ENCODE data around the gene ARMC7.
A peak's percentile ranks its signal among the peaks of the same experiment; 100 is the strongest.
"Not testable (repeated sequence)": the region's sequence is repeated elsewhere in the genome, so short reads cannot be mapped to it uniquely, and the experiment has no call there.

The ARMC7 gene

GRCh38 chr17:75064460-75064859 is 45.3 kb upstream of the ARMC7 start:
- H3K27ac ChIP-seq = no peak overlapping the region
- H3K4me3 ChIP-seq = no peak overlapping the region
- no peak for DNase-seq (ENCODE audit: low spot score)
- no peak for TF ChIP-seq CTCF (IDR thresholded peaks at IDR 0.05)

- no peak for DNase-seq (ENCODE audit: low spot score)
- Histone ChIP-seq H3K27ac (no peak overlapping the region), H3K4me3 (no peak overlapping the region)
- no peak for TF ChIP-seq CTCF (IDR thresholded peaks at IDR 0.05)
These were observed 44.8 kb upstream of the ARMC7 start for GRCh38 chr17:75064867-75065561.

- no peak overlapping the region for H3K27ac ChIP-seq
- H3K4me3 ChIP-seq = no peak overlapping the region
- no peak for TF ChIP-seq CTCF (IDR thresholded peaks at IDR 0.05)
- DNase-seq (ENCODE audit: low spot score) = no peak
These were observed 44.1 kb upstream of the ARMC7 start for GRCh38 chr17:75065562-75066151.

- no peak for TF ChIP-seq CTCF (IDR thresholded peaks at IDR 0.05)
- H3K4me3 ChIP-seq = no peak overlapping the region
- DNase-seq (ENCODE audit: low spot score) = no peak
- H3K27ac ChIP-seq = no peak overlapping the region
These were observed 41.9 kb upstream of the ARMC7 start for GRCh38 chr17:75067856-75068255.

GRCh38 chr17:75068750-75069149 is 41.0 kb upstream of the ARMC7 start:
- no peak for TF ChIP-seq CTCF (IDR thresholded peaks at IDR 0.05)

GRCh38 chr17:75069783-75070182 is 40.0 kb upstream of the ARMC7 start:
- no peak overlapping the region for H3K4me3 ChIP-seq
- no peak overlapping the region for H3K27ac ChIP-seq
- DNase-seq (ENCODE audit: low spot score) = no peak
- TF ChIP-seq CTCF (IDR thresholded peaks at IDR 0.05) = no peak

More at GRCh38 chr17:75068750-75069149, 41.0 kb upstream of the ARMC7 start:
- DNase-seq (ENCODE audit: low spot score) = no peak
- Histone ChIP-seq H3K27ac (no peak overlapping the region), H3K4me3 (no peak overlapping the region)

- not testable (repeated sequence) for H3K4me3 ChIP-seq; DNase-seq (ENCODE audit: low spot score)
- H3K27ac ChIP-seq = peak overlapping the region in 1 of 2 donors; percentile 4
These were observed 38.1 kb upstream of the ARMC7 start for GRCh38 chr17:75071478-75072271.

GRCh38 chr17:75072909-75073308 is 36.9 kb upstream of the ARMC7 start:
- DNase-seq (ENCODE audit: low spot score); H3K27ac ChIP-seq: not testable (repeated sequence)

More at GRCh38 chr17:75072909-75073308, 36.9 kb upstream of the ARMC7 start:
- H3K4me3 ChIP-seq = not testable (repeated sequence)
